HepG2 (cell line): ENCODE data around the gene PTCRA. TPM values are rescaled to one million over a fixed set of nuclear protein-coding genes. Genes with fewer than 3 reads are reported as not detected.

Source experiments
- HDAC1 ChIP-seq: sonication (generic); formaldehyde crosslinking; IDR thresholded peaks from 2 replicates; pipeline ENCODE4 v1.5.1; 2020; ENCODE audit warnings: mild to moderate bottlenecking, missing genetic modification reagents
- ISX ChIP-seq: sonication (generic); formaldehyde crosslinking; conservative IDR thresholded peaks from 2 replicates; pipeline ENCODE4 v1.5.0; 2020; ENCODE audit warnings: missing genetic modification reagents
- KLF15 ChIP-seq: sonication (generic); formaldehyde crosslinking; IDR thresholded peaks from 2 replicates; pipeline ENCODE4 v1.8.1; 2023; ENCODE audit warnings: borderline replicate concordance, mild to moderate bottlenecking, inconsistent platforms, missing genetic modification reagents, mixed read lengths
- MATR3 ChIP-seq: sonication (generic); formaldehyde crosslinking; IDR thresholded peaks from 2 replicates; pipeline ENCODE4 v1.4.0; 2020; ENCODE audit warnings: missing genetic modification reagents
- NFIC ChIP-seq: IDR thresholded peaks from 2 replicates; pipeline ENCODE4 v1.6.1; 2012; ENCODE audit warnings: mild to moderate bottlenecking, low read length, inconsistent platforms
- PHB2 ChIP-seq: fragments of 450-650 bp; IDR thresholded peaks from 2 replicates; pipeline ENCODE4 v1.6.1; 2018; ENCODE audit not compliant: partially characterized antibody
- RBFOX2 ChIP-seq: fragments of 200-400 bp; formaldehyde crosslinking; IDR thresholded peaks from 2 replicates; pipeline ENCODE4 v1.6.1; 2017; ENCODE audit warnings: low read depth, mild to moderate bottlenecking, low read length
- SNAI1 ChIP-seq: sonication (generic); formaldehyde crosslinking; IDR thresholded peaks from 2 replicates; pipeline ENCODE4 v1.5.0; 2020; ENCODE audit warnings: mild to moderate bottlenecking, missing genetic modification reagents, borderline replicate concordance
- SRY ChIP-seq: sonication (generic); formaldehyde crosslinking; IDR thresholded peaks from 2 replicates; pipeline ENCODE4 v1.8.0; 2022; ENCODE audit warnings: mild to moderate bottlenecking, missing genetic modification reagents
- XRCC5 ChIP-seq: fragments of 200-400 bp; formaldehyde crosslinking; optimal IDR thresholded peaks from 2 replicates; pipeline ENCODE3; 2017; ENCODE audit warnings: mild to moderate bottlenecking, low read length
- ZNF333 ChIP-seq: sonication (generic); formaldehyde crosslinking; IDR thresholded peaks from 2 replicates; pipeline ENCODE4 v1.4.0; 2020; ENCODE audit warnings: mild to moderate bottlenecking, missing genetic modification reagents, borderline replicate concordance
- ZNF496 ChIP-seq: sonication (generic); formaldehyde crosslinking; IDR thresholded peaks from 2 replicates; pipeline ENCODE4 v1.8.1; 2023; ENCODE audit warnings: mild to moderate bottlenecking, moderate library complexity, missing genetic modification reagents; ENCODE audit not compliant: insufficient replicate concordance
- ZNF605 ChIP-seq: sonication (generic); formaldehyde crosslinking; IDR thresholded peaks from 2 replicates; pipeline ENCODE4 v1.8.0; 2022; ENCODE audit warnings: mild to moderate bottlenecking, missing genetic modification reagents
- polyA plus RNA-seq, 8 experiments: library from polyadenylated mRNA; depleted of rRNA in 3 of 8; stranded (reverse) in 7 of 8; unstranded in 1 of 8; fragments of >200 nt; fragmentation: Illumina TruSeq in 4 of 8; extraction: Trizol in 4 of 8; gene quantifications; 2 replicates each; pipeline versions ENCODE4 v1.2.1 to v1.2.3, GENCODE V29; 2011 to 2016; ENCODE audit warnings: low read depth in 4 of 8, missing spikeins in 1 of 8, mixed read lengths in 1 of 8; ENCODE audit not compliant: insufficient read depth in 1 of 8
- total RNA-seq, 5 experiments: library from RNA; depleted of rRNA; stranded (reverse); fragments of >200 nt; fragmentation: Illumina TruSeq; extraction: Trizol; gene quantifications; 2 replicates each; pipeline ENCODE4 v1.2.3, GENCODE V29; 2016; ENCODE audit warnings: low read depth in 1 of 5
- TF ChIP-seq, protein P1 (sequence below): sonication (generic); formaldehyde crosslinking; IDR thresholded peaks from 2 replicates; pipeline ENCODE4 v1.4.0; 2020; ENCODE audit warnings: missing genetic modification reagents
- TF ChIP-seq, protein P2 (sequence below): sonication (generic); formaldehyde crosslinking; IDR thresholded peaks from 2 replicates; pipeline ENCODE4 v1.5.1; 2020; ENCODE audit warnings: mild to moderate bottlenecking, missing genetic modification reagents, borderline replicate concordance
- TF ChIP-seq, protein P3 (sequence below): sonication (generic); formaldehyde crosslinking; IDR thresholded peaks from 2 replicates; pipeline ENCODE4 v1.4.0; 2020; ENCODE audit warnings: missing genetic modification reagents
- TF ChIP-seq, protein P4 (sequence below): sonication (generic); formaldehyde crosslinking; IDR thresholded peaks from 2 replicates; pipeline ENCODE4 v1.4.0; 2020; ENCODE audit warnings: missing genetic modification reagents

PTCRA gene
- total and polyA plus RNA-seq, 2 of the 13 experiments (the other 11 are each of a cell fraction or from before 2014, with no cell fraction given): not detected

DNA sequence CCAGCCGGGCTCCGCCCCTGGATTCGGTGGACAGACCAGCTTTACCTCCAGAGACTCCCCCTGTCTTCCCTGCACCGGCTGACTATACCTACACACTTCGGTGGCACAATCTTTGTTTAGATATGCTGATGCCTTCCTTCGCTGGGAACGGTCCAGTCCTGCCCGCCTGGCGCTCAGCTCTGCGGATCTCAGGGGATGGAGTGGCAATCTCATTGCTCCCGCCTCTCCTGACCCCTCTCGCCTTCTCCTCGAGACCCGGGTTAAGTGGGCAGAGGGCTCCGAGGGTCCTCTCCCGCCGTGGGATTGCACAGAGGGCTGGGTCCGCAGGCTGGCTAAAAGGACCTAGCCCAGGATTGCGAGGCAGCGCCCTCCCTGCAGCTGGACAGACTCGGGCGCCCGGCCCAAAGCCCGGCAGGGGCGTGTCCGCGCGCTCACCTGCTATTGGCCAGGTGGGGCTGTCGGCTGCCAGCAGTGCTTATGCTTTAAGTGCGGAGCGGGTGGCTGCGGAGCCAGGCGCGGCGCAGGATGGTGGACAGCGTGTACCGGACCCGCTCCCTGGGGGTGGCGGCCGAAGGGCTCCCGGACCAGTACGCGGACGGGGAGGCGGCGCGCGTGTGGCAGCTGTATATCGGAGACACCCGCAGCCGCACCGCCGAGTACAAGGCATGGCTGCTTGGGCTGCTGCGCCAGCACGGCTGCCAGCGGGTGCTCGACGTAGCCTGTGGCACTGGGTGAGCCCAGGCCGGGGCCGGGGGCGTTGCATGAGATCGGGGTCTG lies 44.6 kb downstream of the PTCRA start, which contains the start of gene GNMT (continued):
- TF ChIP-seq XRCC5: peak; percentile 46
- TF ChIP-seq, protein P1, sequence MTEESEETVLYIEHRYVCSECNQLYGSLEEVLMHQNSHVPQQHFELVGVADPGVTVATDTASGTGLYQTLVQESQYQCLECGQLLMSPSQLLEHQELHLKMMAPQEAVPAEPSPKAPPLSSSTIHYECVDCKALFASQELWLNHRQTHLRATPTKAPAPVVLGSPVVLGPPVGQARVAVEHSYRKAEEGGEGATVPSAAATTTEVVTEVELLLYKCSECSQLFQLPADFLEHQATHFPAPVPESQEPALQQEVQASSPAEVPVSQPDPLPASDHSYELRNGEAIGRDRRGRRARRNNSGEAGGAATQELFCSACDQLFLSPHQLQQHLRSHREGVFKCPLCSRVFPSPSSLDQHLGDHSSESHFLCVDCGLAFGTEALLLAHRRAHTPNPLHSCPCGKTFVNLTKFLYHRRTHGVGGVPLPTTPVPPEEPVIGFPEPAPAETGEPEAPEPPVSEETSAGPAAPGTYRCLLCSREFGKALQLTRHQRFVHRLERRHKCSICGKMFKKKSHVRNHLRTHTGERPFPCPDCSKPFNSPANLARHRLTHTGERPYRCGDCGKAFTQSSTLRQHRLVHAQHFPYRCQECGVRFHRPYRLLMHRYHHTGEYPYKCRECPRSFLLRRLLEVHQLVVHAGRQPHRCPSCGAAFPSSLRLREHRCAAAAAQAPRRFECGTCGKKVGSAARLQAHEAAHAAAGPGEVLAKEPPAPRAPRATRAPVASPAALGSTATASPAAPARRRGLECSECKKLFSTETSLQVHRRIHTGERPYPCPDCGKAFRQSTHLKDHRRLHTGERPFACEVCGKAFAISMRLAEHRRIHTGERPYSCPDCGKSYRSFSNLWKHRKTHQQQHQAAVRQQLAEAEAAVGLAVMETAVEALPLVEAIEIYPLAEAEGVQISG (CRISPR knock-in tag): peak; percentile 63
- TF ChIP-seq KLF15: peak; percentile 99
- TF ChIP-seq ZNF496: no peak
- peak; percentile 73 for TF ChIP-seq RBFOX2
- no peak for TF ChIP-seq NFIC
- TF ChIP-seq MATR3 (CRISPR knock-in tag): no peak
- no peak for TF ChIP-seq SNAI1 (CRISPR knock-in tag)
- TF ChIP-seq, protein P2, sequence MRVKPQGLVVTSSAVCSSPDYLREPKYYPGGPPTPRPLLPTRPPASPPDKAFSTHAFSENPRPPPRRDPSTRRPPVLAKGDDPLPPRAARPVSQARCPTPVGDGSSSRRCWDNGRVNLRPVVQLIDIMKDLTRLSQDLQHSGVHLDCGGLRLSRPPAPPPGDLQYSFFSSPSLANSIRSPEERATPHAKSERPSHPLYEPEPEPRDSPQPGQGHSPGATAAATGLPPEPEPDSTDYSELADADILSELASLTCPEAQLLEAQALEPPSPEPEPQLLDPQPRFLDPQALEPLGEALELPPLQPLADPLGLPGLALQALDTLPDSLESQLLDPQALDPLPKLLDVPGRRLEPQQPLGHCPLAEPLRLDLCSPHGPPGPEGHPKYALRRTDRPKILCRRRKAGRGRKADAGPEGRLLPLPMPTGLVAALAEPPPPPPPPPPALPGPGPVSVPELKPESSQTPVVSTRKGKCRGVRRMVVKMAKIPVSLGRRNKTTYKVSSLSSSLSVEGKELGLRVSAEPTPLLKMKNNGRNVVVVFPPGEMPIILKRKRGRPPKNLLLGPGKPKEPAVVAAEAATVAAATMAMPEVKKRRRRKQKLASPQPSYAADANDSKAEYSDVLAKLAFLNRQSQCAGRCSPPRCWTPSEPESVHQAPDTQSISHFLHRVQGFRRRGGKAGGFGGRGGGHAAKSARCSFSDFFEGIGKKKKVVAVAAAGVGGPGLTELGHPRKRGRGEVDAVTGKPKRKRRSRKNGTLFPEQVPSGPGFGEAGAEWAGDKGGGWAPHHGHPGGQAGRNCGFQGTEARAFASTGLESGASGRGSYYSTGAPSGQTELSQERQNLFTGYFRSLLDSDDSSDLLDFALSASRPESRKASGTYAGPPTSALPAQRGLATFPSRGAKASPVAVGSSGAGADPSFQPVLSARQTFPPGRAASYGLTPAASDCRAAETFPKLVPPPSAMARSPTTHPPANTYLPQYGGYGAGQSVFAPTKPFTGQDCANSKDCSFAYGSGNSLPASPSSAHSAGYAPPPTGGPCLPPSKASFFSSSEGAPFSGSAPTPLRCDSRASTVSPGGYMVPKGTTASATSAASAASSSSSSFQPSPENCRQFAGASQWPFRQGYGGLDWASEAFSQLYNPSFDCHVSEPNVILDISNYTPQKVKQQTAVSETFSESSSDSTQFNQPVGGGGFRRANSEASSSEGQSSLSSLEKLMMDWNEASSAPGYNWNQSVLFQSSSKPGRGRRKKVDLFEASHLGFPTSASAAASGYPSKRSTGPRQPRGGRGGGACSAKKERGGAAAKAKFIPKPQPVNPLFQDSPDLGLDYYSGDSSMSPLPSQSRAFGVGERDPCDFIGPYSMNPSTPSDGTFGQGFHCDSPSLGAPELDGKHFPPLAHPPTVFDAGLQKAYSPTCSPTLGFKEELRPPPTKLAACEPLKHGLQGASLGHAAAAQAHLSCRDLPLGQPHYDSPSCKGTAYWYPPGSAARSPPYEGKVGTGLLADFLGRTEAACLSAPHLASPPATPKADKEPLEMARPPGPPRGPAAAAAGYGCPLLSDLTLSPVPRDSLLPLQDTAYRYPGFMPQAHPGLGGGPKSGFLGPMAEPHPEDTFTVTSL (CRISPR knock-in tag): no peak
- TF ChIP-seq SRY (CRISPR knock-in tag): peak; percentile 81
- TF ChIP-seq, protein P3, sequence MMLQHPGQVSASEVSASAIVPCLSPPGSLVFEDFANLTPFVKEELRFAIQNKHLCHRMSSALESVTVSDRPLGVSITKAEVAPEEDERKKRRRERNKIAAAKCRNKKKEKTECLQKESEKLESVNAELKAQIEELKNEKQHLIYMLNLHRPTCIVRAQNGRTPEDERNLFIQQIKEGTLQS: peak; percentile 60
- peak; percentile 91 for TF ChIP-seq HDAC1 (CRISPR knock-in tag)
- TF ChIP-seq, protein P4, sequence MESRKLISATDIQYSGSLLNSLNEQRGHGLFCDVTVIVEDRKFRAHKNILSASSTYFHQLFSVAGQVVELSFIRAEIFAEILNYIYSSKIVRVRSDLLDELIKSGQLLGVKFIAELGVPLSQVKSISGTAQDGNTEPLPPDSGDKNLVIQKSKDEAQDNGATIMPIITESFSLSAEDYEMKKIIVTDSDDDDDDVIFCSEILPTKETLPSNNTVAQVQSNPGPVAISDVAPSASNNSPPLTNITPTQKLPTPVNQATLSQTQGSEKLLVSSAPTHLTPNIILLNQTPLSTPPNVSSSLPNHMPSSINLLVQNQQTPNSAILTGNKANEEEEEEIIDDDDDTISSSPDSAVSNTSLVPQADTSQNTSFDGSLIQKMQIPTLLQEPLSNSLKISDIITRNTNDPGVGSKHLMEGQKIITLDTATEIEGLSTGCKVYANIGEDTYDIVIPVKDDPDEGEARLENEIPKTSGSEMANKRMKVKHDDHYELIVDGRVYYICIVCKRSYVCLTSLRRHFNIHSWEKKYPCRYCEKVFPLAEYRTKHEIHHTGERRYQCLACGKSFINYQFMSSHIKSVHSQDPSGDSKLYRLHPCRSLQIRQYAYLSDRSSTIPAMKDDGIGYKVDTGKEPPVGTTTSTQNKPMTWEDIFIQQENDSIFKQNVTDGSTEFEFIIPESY (CRISPR knock-in tag): no peak
- TF ChIP-seq PHB2: no peak
- TF ChIP-seq ISX (CRISPR knock-in tag): no peak
- peak; percentile 24; the same call in 1 of the 2 replicates for TF ChIP-seq ZNF333 (CRISPR knock-in tag)
- TF ChIP-seq ZNF605: peak; percentile 84
